GM18517 (cell line): Measurements from ENCODE around the gene TRIM14.
"Not testable (repeated sequence)": the region's sequence is repeated elsewhere in the genome, so short reads cannot be mapped to it uniquely, and the experiment has no call there.

Experiments used
- ATAC-seq: cut with Tn5 transposase; IDR thresholded peaks from one replicate; pipeline ENCODE4 v1.9.1; 2021; ENCODE audit warnings: mild to moderate bottlenecking, moderate library complexity; ENCODE audit not compliant: unreplicated experiment

The TRIM14 gene

GRCh38 chr9:98085058-98085457 lies 34.0 kb downstream of the TRIM14 start:
- ATAC-seq = no peak

GRCh38 chr9:98084396-98084795 lies 34.6 kb downstream of the TRIM14 start:
- no peak for ATAC-seq

- ATAC-seq = no peak
These were observed 35.3 kb downstream of the TRIM14 start for GRCh38 chr9:98083566-98084183.

GRCh38 chr9:98083061-98083501 lies 35.9 kb downstream of the TRIM14 start:
- no peak for ATAC-seq

- no peak for ATAC-seq
These were observed 37.4 kb downstream of the TRIM14 start for GRCh38 chr9:98081477-98082219.

- no peak for ATAC-seq
These were observed 38.2 kb downstream of the TRIM14 start for GRCh38 chr9:98080780-98081179.

GRCh38 chr9:98080326-98080725 lies 38.7 kb downstream of the TRIM14 start:
- ATAC-seq = no peak

GRCh38 chr9:98078895-98079294 lies 40.1 kb downstream of the TRIM14 start:
- no peak for ATAC-seq

- ATAC-seq = not testable (repeated sequence)
These were observed 42.5 kb downstream of the TRIM14 start for GRCh38 chr9:98076514-98076890.

GRCh38 chr9:98075332-98075805 lies 43.7 kb downstream of the TRIM14 start:
- ATAC-seq = no peak

GRCh38 chr9:98074115-98074990 lies 44.7 kb downstream of the TRIM14 start:
- no peak for ATAC-seq

GRCh38 chr9:98071737-98072136 lies 47.3 kb downstream of the TRIM14 start:
- ATAC-seq = no peak

GRCh38 chr9:98070704-98071103 lies 48.3 kb downstream of the TRIM14 start:
- ATAC-seq = no peak

- ATAC-seq = no peak
These were observed 49.5 kb downstream of the TRIM14 start for GRCh38 chr9:98069551-98069950.

- ATAC-seq = no peak
These were observed 51.8 kb downstream of the TRIM14 start for GRCh38 chr9:98067184-98067583.

GRCh38 chr9:98066235-98066634 lies 52.8 kb downstream of the TRIM14 start:
- no peak for ATAC-seq

GRCh38 chr9:98064623-98065392 lies 54.2 kb downstream of the TRIM14 start:
- ATAC-seq = no peak

- ATAC-seq = no peak
These were observed 56.9 kb downstream of the TRIM14 start for GRCh38 chr9:98062161-98062560.

GRCh38 chr9:98057138-98057799 lies 61.8 kb downstream of the TRIM14 start:
- ATAC-seq = no peak
